HCT116 (cell line): ENCODE measurements around the gene UQCRQ.
"Not testable (repeated sequence)": the region's sequence is repeated elsewhere in the genome, so short reads cannot be mapped to it uniquely, and the experiment has no call there.

ENCODE experiments used
- CBX3 ChIP-seq: IDR thresholded peaks from 2 replicates; pipeline ENCODE4 v1.6.1; 2012; ENCODE audit warnings: low read depth
- CEBPB ChIP-seq: IDR thresholded peaks from 2 replicates; pipeline ENCODE4 v1.6.1; 2012; ENCODE audit warnings: low read depth
- EZH2 ChIP-seq: fragments of 200-600 bp; sonication (generic); IDR thresholded peaks from 2 replicates; pipeline ENCODE4 v1.6.1; 2017; ENCODE audit warnings: antibody characterized with exemption, mixed run types
- POLR2A ChIP-seq: IDR thresholded peaks from 2 replicates; pipeline ENCODE4 v1.7.0; 2011; ENCODE audit warnings: borderline replicate concordance; ENCODE audit not compliant: insufficient read depth, insufficient read length; ENCODE audit errors: extremely low read depth
- POLR2AphosphoS5 ChIP-seq: IDR thresholded peaks from 2 replicates; pipeline ENCODE4 v1.6.1; 2011; ENCODE audit warnings: mild to moderate bottlenecking, low read depth, low read length, moderate library complexity
- SIN3A ChIP-seq: IDR thresholded peaks from 2 replicates; pipeline ENCODE4 v1.6.1; 2012; ENCODE audit warnings: low read depth
- SP1 ChIP-seq: IDR thresholded peaks from 2 replicates; pipeline ENCODE4 v1.6.1; 2012; ENCODE audit warnings: low read depth
- SRF ChIP-seq: IDR thresholded peaks from 2 replicates; pipeline ENCODE4 v1.6.1; 2012; ENCODE audit warnings: low read depth
- TCF7L2 ChIP-seq: IDR thresholded peaks from 2 replicates; pipeline ENCODE4 v1.7.0; 2011; ENCODE audit warnings: borderline replicate concordance, inconsistent platforms; ENCODE audit not compliant: insufficient read depth, insufficient read length; ENCODE audit errors: extremely low read depth
- ZFX ChIP-seq: fragments of 450-650 bp; IDR thresholded peaks from 2 replicates; pipeline ENCODE4 v1.6.1; 2017
- TF ChIP-seq, protein P1 (sequence below), 3 experiments: fragments of 200-600 bp in 1 of 3; sonication (generic) in 1 of 3; IDR thresholded peaks in 2 of 3; conservative IDR thresholded peaks in 1 of 3; 2 replicates each; pipeline ENCODE4 v1.5.1; 2012 to 2017; ENCODE audit warnings: low read depth in 2 of 3, low read length in 2 of 3, antibody characterized with exemption in 1 of 3, borderline replicate concordance in 1 of 3, control low read depth in 1 of 3, mild to moderate bottlenecking in 1 of 3, mixed read lengths in 1 of 3, mixed run types in 1 of 3, moderate library complexity in 1 of 3; ENCODE audit not compliant: insufficient read depth in 1 of 3
- TF ChIP-seq, protein P2 (sequence below): IDR thresholded peaks from 2 replicates; pipeline ENCODE4 v1.6.1; 2012
- TF ChIP-seq, protein P3 (sequence below): IDR thresholded peaks from 2 replicates; pipeline ENCODE4 v1.6.1; 2012

DNA sequence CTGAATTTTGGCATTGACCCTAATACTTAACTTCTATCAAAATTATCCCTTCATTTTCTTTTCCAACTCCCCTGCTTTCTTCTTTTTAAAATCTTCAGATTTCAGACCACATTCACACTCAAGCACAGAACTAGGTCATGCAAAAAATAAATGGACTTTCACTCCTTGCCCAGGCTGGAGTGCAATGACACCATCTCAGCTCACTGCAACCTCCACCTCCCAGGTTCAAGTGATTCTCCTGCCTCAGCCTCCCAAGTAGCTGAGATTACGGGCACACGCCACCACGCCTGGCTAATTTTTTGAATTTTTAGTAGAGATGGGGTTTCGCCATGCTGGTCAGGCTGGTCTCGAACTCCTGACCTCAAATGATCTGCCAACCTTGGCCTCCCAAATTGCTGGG lies 11.4 kb upstream of the UQCRQ start:
- TF ChIP-seq POLR2AphosphoS5, TCF7L2, SP1, POLR2A, CEBPB, ZFX, CBX3, SIN3A, SRF, EZH2: not testable (repeated sequence)
- TF ChIP-seq, protein P1, sequence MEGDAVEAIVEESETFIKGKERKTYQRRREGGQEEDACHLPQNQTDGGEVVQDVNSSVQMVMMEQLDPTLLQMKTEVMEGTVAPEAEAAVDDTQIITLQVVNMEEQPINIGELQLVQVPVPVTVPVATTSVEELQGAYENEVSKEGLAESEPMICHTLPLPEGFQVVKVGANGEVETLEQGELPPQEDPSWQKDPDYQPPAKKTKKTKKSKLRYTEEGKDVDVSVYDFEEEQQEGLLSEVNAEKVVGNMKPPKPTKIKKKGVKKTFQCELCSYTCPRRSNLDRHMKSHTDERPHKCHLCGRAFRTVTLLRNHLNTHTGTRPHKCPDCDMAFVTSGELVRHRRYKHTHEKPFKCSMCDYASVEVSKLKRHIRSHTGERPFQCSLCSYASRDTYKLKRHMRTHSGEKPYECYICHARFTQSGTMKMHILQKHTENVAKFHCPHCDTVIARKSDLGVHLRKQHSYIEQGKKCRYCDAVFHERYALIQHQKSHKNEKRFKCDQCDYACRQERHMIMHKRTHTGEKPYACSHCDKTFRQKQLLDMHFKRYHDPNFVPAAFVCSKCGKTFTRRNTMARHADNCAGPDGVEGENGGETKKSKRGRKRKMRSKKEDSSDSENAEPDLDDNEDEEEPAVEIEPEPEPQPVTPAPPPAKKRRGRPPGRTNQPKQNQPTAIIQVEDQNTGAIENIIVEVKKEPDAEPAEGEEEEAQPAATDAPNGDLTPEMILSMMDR (IDR thresholded peaks at IDR 0.05 in 2 of 3, conservative IDR thresholded peaks at IDR 0.05 in 1 of 3; ENCODE audit: borderline replicate concordance in 1 of 3, insufficient read depth in 1 of 3, low read depth in 2 of 3, low read length in 2 of 3): not testable (repeated sequence)
- TF ChIP-seq, protein P2, sequence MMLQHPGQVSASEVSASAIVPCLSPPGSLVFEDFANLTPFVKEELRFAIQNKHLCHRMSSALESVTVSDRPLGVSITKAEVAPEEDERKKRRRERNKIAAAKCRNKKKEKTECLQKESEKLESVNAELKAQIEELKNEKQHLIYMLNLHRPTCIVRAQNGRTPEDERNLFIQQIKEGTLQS: not testable (repeated sequence)
- TF ChIP-seq, protein P3, sequence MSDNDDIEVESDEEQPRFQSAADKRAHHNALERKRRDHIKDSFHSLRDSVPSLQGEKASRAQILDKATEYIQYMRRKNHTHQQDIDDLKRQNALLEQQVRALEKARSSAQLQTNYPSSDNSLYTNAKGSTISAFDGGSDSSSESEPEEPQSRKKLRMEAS: not testable (repeated sequence)
